UCSD-AML1 (cell line): ENCODE measurements around the gene C11orf68.

Experiments used
- DNase-seq: peaks from one replicate; lab custom pipeline; 2025; ENCODE audit not compliant: unreplicated experiment; lab: John Stamatoyannopoulos, UW

The C11orf68 gene

DNA sequence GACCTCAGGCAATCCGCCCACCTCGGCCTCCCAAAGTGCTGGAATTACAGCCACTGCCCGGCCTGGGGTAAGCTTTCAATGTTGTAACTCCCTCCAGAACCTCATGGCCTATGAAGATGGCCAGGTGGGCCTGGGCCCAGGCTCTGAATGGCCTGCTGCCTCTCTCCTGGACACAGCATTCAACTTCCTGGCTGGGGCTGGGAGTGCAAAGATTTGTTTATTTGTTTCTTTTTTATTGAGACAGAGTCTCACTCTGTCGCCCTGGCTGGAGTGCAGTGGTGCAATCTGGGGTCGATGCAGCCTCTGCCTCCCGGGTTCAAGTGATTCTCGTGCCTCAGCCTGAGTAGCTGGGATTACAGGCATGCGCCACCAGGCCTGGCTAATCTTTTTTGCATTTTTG, 25.9 kb upstream of the C11orf68 start:
- DNase-seq = no peak

- no peak for DNase-seq
Measured at GRCh38 chr11:65944191-65944590, 25.3 kb upstream of the C11orf68 start.

DNA sequence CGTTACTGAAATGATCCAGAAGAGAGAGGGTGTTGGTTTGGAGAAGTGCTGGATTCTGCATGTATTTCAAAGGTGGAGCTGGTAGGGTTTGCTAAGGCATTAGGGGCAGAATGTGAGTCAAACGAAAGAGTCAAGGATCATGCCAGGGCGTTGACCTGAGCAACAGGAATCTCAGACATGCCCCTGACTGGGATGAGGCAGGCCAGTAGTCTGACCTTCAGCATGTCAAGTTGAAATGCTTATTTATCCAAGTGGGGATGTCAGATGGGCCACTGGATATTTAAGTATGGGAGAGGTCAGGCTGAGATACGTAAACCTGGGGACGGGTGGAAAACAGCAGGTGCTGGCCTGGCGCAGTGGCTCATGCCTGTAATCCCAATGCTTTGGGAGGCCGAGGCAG, 23.7 kb upstream of the C11orf68 start:
- no peak for DNase-seq

DNA sequence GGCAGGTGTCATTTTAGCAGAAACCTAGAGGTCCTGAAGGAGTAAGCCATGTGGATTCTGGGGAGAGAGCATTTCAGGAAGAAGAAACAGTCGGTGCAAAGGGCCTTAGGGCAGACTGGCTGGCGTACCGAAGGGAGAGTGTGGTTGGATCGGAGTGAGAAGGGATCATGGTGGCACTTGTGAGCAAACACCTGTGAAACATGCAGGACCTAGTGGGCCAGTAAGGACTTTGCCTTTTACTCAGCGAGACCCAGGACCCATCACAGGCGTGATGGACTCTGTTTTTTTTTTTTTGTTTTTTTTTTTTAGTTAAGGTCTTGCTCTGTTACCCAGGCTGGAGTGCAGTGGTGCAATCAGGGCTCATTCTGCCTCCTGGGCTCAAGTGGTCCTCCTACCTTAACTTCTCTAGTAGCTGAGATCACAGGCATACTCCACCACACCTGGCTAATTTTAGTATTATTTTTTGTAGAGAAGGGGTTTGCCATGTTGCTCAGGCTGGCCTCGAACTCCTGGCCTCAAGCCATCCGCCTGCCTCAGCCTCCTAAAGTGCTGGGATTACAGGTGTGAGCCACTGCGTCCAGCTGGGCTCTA, 23.0 kb upstream of the C11orf68 start:
- DNase-seq = no peak

DNA sequence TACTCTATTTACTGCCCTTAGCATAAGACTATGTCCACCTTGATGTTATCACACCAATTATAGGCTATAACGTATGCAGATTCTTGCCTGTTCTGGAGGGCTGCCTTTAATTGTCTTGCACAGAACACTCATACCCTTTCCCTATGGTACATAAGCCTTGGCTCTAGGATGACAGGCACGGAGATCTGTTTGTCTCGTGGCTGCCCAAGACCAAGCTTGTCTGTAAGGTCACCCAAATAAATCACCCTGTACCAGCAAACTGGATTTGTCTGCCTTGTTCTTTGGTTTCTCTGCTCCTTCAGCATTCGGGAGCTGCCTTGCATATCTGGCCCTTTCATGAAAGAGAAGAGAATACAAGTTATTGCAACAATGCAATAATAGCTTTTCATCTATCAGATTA, 18.9 kb upstream of the C11orf68 start:
- no peak for DNase-seq

DNA sequence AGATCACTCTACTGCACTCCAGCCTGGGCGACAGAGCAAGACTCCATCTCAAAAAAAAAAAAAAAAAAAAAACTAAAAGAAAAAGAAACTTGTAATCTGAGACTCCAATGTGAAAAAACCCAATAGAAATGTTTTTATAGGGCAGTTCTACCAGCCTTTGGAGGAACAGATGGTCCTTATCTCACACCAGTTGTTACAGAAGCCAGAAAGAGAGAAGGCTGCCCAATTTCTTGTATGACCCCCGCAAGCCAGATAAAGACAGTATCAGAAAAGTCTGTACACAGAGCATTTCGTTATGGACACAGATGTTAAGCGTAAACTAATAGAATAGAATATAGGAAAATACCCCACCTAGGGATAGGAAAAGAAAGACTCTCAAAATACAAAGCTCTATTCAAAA, 15.2 kb upstream of the C11orf68 start:
- no peak for DNase-seq

GRCh38 chr11:65932558-65932919, 13.7 kb upstream of the C11orf68 start:
- no peak for DNase-seq

GRCh38 chr11:65931773-65932557, 13.1 kb upstream of the C11orf68 start:
- no peak for DNase-seq

GRCh38 chr11:65928667-65929066, 9.8 kb upstream of the C11orf68 start:
- DNase-seq = peak; percentile 22

DNA sequence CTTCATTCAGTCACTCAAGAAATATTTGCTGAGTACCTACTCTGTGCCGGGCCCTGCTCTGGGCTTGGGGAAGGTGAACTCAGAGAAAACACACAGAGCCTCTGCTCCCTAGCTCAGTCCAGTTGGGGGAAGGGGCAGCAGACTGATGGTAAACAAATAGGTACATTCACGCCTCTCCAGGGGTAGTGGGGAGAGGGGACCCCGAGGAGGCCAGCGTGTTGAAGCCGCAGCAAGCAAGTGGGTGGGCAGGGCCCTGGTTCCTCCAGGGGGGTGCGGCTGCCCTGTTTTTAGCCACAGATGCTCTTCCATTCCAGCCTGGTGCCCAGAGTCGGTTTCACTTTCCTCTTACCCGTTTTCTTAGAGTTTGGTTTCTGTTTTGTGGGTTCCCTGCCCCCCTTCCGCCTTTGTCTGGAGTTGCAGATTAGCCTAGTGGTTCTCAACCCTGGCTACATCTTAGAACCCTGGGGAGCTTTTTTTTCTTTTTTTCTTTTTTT, 9.1 kb upstream of the C11orf68 start:
- peak; percentile 68 for DNase-seq

DNA sequence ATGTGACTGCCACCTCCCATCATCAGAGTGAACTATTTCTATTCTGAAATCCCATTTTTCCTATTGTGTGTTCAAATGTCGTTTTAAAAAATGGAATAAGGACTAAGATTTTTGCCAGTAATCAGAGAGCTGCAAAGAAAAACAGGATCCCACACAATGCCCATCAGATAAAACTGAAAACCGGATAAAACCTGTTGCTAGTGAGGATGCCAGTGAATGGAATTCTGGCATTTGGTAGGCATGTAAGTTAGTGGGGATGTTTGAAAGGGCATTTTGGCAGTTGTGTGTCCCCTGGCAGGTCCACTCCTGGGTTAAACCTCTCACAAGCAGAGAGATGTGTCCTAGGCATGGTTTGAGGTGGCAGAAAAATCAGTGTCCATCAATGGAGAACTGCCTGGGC, 6.5 kb upstream of the C11orf68 start:
- no peak for DNase-seq

GRCh38 chr11:65922565-65922964, 3.7 kb upstream of the C11orf68 start:
- no peak for DNase-seq

GRCh38 chr11:65921876-65922275, 3.0 kb upstream of the C11orf68 start:
- no peak for DNase-seq

GRCh38 chr11:65921033-65921555, 2.2 kb upstream of the C11orf68 start:
- no peak for DNase-seq

GRCh38 chr11:65920372-65920802, 1.5 kb upstream of the C11orf68 start:
- DNase-seq = no peak

GRCh38 chr11:65919573-65920371, 910 bp upstream of the C11orf68 start:
- DNase-seq = peak; percentile 67

DNA sequence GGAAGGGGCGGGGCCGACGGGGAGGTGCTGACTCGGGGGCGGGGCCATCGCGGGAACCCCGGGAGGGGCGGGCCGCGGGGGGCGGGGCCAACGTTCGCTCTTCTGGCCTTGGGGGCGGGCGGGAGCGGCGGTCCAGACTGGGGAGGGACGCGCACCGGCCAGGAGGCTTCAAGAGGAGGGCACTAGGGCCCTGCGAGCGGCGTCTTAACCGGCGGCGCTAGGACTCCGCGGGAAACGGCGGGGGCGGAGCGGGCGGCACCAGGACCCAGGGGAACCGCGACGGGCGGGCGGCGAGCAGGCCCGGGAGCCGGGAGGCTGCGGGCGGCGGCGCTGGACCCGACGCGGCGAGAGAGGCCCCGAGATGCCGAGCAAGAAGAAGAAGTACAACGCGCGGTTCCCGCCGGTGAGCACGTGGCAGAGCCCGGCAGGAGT, 295 bp upstream of the C11orf68 start, which contains the start of gene DRAP1:
Gene DRAP1 (plus strand): TSS at position 286 of the 432 bp plus-strand sequence. CDS start 76 bp downstream, at position 362.
- DNase-seq = peak; percentile 99

- DNase-seq = no peak
Measured at GRCh38 chr11:65917434-65918210, 1.2 kb downstream of the C11orf68 start.

- no peak for DNase-seq
Measured at GRCh38 chr11:65917077-65917433, 1.8 kb downstream of the C11orf68 start.

DNA sequence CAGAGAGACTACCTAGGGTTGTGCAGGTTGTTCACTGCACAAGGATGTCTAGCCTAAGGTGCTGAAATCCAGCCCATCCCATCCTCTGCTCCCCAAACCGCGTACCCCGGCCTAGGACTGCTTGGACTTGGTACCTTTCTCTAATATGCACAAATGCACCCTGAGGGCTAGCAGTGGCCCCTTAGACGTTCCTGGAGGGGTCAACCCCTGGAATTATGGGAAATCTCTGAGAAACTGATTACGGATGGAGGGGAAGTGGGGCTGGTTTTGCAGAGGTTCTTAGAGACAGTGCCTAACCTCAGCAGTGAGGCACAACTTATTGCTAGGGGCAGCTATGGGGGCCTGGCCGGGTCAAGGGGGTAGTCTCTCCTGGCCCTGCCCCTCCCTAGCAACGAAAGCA, 2.5 kb downstream of the C11orf68 start:
- no peak for DNase-seq

GRCh38 chr11:65915821-65916251, 3.0 kb downstream of the C11orf68 start:
- DNase-seq = no peak
